ENCODE data around the gene PCDH1. TPM values are rescaled to one million over a fixed set of nuclear protein-coding genes. Genes with fewer than 3 reads are reported as not detected.

Gene PCDH1
- total RNA-seq, 2 donors from 2014 or later: 24.9 to 31.3 TPM

- Histone ChIP-seq H3K36me3 (replicated peaks in 1 of 2; ENCODE audit: insufficient read depth in 1 of 2, low read depth in 2 of 2) (no peaks in the 10 kb centered on the region), H3K27me3 (peaks cover 0 to 21% of the 10 kb centered on the region in 2 donors), H3K4me1 (peaks cover 48% of the 10 kb centered on the region), H3K4me3 (no peak overlapping the region), H3K27ac (no peak overlapping the region), H3K9me3 (no peaks in the 10 kb centered on the region)
- no peak for ATAC-seq
- intact Hi-C loops (cut with DNase I): loop anchor here (10.0 kb wide), 1 partner anchor 75 kb away; the partner anchor contains the start of gene PCDH12
- TF ChIP-seq, protein P1, sequence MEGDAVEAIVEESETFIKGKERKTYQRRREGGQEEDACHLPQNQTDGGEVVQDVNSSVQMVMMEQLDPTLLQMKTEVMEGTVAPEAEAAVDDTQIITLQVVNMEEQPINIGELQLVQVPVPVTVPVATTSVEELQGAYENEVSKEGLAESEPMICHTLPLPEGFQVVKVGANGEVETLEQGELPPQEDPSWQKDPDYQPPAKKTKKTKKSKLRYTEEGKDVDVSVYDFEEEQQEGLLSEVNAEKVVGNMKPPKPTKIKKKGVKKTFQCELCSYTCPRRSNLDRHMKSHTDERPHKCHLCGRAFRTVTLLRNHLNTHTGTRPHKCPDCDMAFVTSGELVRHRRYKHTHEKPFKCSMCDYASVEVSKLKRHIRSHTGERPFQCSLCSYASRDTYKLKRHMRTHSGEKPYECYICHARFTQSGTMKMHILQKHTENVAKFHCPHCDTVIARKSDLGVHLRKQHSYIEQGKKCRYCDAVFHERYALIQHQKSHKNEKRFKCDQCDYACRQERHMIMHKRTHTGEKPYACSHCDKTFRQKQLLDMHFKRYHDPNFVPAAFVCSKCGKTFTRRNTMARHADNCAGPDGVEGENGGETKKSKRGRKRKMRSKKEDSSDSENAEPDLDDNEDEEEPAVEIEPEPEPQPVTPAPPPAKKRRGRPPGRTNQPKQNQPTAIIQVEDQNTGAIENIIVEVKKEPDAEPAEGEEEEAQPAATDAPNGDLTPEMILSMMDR (IDR thresholded peaks at IDR 0.05): no peak
- TF ChIP-seq POLR2A (IDR thresholded peaks at IDR 0.05): no peak
- no peak for DNase-seq
- 25 to 32% methylated on average over 7 of the region's 7 CpGs for WGBS, 2 donors
Measured at GRCh38 chr5:141879941-141880738, 1.9 kb upstream of the PCDH1 start.

GRCh38 chr5:141879426-141879759, 1.2 kb upstream of the PCDH1 start:
- H3K27ac ChIP-seq: no peak overlapping the region
- peaks cover 0 to 21% of the 10 kb centered on the region in 2 donors for H3K27me3 ChIP-seq
- ATAC-seq: no peak
- WGBS, 2 donors: 0% methylated on average over 2 of the region's 2 CpGs
- no peaks in the 10 kb centered on the region for H3K36me3 ChIP-seq (replicated peaks in 1 of 2; ENCODE audit: insufficient read depth in 1 of 2, low read depth in 2 of 2)
- TF ChIP-seq, protein P1 (IDR thresholded peaks at IDR 0.05): no peak
- no peaks in the 10 kb centered on the region for H3K9me3 ChIP-seq
- intact Hi-C loops (cut with DNase I): no loop called here
- DNase-seq: no peak
- peaks cover 55% of the 10 kb centered on the region for H3K4me1 ChIP-seq
- H3K4me3 ChIP-seq: no peak overlapping the region

DNA sequence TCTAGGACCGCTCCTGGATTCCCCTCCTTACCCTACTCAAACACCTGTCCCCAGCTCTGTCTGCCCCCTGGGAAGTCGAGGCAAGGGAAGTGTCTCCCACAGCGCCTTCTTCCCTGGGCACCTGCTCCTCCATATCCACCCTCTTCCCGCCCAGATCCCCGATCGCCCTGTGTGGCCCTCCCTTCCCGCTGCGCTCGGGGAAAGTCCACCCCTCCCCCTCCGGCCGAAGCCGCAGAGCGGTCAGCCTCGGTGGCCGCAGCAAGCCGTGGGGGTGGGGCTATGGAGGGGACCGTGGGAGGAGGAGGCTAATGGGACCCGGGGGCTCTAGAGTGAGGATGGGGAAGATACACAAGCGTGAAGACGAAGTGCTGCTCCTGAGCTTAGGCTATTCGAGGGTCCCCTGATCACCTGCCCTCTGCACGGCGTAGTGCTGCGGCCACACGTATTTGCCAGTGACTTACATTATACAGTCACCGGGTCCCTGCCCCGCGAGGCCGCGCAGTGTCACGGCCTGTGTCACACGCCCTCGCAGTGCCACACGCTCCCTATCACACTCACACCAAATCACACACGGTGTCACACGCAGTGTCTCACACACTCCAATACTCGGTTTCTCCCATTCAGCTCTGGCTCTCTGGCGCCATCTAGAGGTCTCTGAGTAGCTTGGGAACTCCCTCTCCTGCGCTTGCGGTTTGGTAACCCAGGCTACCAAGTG, 658 bp upstream of the PCDH1 start:
- H3K4me1 ChIP-seq: peaks cover 60% of the 10 kb centered on the region
- no peaks in the 10 kb centered on the region for H3K9me3 ChIP-seq
- peak; percentile 92 to 94 (median 92) for DNase-seq
- H3K27me3 ChIP-seq: peaks cover 0 to 18% of the 10 kb centered on the region in 2 donors
- peak overlapping the region; percentile 14 to 37 for H3K4me3 ChIP-seq
- no peaks in the 10 kb centered on the region for H3K36me3 ChIP-seq (replicated peaks in 1 of 2; ENCODE audit: insufficient read depth in 1 of 2, low read depth in 2 of 2)
- peak; percentile 75 for ATAC-seq
- peak overlapping the region; percentile 76 to 87 (median 81) for H3K27ac ChIP-seq
- TF ChIP-seq, protein P1 (IDR thresholded peaks at IDR 0.05): peak; percentile 89 to 99 (median 98)
- TF ChIP-seq POLR2A (IDR thresholded peaks at IDR 0.05): peak in 2 of 3 donors; percentile 31 to 32
- WGBS, 2 donors: 0 to 1% methylated on average over 27 to 40 of the region's 40 CpGs
- intact Hi-C loops (cut with DNase I): no loop called here

DNA sequence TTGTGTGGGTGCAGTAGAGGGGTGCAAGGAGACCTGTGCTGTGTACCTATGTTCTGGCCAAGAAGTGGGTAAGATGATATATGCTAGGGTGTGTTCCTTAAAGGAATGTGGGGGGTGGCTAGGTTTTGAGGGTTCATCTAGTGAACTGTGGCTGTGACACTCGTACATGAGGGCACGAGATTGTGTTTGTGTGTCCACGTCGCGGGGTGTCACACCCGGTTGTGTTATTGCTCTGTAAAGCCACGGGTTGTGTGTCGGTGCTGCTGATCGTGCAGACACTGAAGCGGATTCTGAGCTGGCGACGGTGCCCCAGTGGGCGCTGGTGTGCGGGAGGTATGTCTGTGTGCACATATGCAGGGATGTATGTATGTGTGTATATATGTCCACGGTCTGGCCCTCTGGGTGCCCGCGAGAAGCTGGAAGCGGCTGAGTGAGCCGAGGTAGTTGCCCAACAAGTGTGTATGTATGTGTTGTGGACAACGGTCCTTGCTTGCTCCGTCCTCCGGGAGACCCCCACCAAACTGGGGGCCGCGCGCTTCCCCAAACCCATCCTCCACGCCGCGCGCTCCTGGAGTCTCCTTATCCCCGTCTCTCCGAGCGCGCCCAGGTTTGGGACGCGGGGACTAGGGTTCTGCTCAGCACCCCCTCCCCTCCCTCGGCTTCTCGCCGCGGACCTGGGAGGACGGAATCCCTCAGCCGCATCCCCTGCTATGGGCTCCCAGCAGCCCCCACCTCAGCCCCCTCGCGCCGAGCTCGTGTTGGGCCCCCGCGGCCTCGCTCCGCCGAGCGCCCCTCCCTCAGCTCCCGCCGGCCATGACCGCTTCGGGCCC, 639 bp downstream of the PCDH1 start:
- peaks cover 53% of the 10 kb centered on the region for H3K4me1 ChIP-seq
- no peaks in the 10 kb centered on the region for H3K9me3 ChIP-seq
- H3K27me3 ChIP-seq: peaks cover 0 to 5% of the 10 kb centered on the region in 2 donors
- DNase-seq: peak in 3 of 4 donors; percentile 29 to 34 (median 32)
- no peak for ATAC-seq
- TF ChIP-seq, protein P1 (IDR thresholded peaks at IDR 0.05): no peak
- no peak for TF ChIP-seq POLR2A (IDR thresholded peaks at IDR 0.05)
- intact Hi-C loops (cut with DNase I): loop anchor here (2.0 kb wide), 1 partner anchor 177 kb away; no protein-coding TSS in a partner anchor
- H3K36me3 ChIP-seq (replicated peaks in 1 of 2; ENCODE audit: insufficient read depth in 1 of 2, low read depth in 2 of 2): no peaks in the 10 kb centered on the region
- peak overlapping the region; percentile 76 to 87 (median 81) for H3K27ac ChIP-seq
- WGBS, 2 donors: 1% methylated on average over 28 to 54 of the region's 55 CpGs
- H3K4me3 ChIP-seq: peak overlapping the region; percentile 40 to 46

All from body of pancreas (tissue), 4 donors.